HepG2 (cell line): ENCODE results near the gene ARHGEF40. TPM values are rescaled to one million over a fixed set of nuclear protein-coding genes. Genes with fewer than 3 reads are reported as not detected.

Experiments used
- ATAC-seq: fragments of 200-7000 bp; cut with Tn5 transposase; 3 replicates; pipeline ENCODE4 v1.9.1; 2020; ENCODE audit warnings: mild to moderate bottlenecking, moderate library complexity
- BruUV-seq: library from RNA; stranded (reverse); fragments of 400-500 nt; replicated peaks from 2 replicates; lab custom pipeline; 2021; lab: Mats Ljungman, UMichigan
- CTCF ChIA-PET: fragments of 300-600 bp; formaldehyde crosslinking; extraction: SDS; loops from one replicate; lab custom pipeline; 2021; ENCODE audit warnings: low total read pairs, inconsistent platforms, low intra/inter-chr PET ratio; lab: Yijun Ruan, JAX
- POLR2A ChIA-PET: fragments of 350-600 bp; sonication (Branson Sonifier 250); formaldehyde crosslinking; loops from one replicate; lab custom pipeline; 2020; ENCODE audit warnings: antibody characterized with exemption, inconsistent platforms; lab: Yijun Ruan, JAX
- DNase-seq: peaks from one replicate; pipeline ENCODE4 v3.0.0-alpha.2; 2015; ENCODE audit warnings: low spot score
- FAIRE-seq: peaks from 3 replicates; lab custom pipeline; 2011; peaks lifted over from hg19 to GRCh38; lab: Jason Lieb, UNC
- H2AFZ ChIP-seq: one replicate; pipeline ENCODE4 v1.6.1; 2011; ENCODE audit warnings: low read length, inconsistent platforms
- H3K27ac ChIP-seq: fragments of 300-600 bp; 3 replicates; pipeline ENCODE4 v1.8.0; 2011; ENCODE audit warnings: mixed run types, mild to moderate bottlenecking, mixed read lengths, low read length, inconsistent platforms; ENCODE audit not compliant: insufficient read depth; ENCODE audit errors: extremely low read length
- H3K27me3 ChIP-seq, 2 experiments: fragments of 200-600 bp in 1 of 2; 2 replicates in 1 of 2; 3 replicates in 1 of 2; pipeline versions ENCODE4 v1.6.0 to v1.8.0; 2011; ENCODE audit warnings: low read length in 2 of 2, mild to moderate bottlenecking in 2 of 2, moderate library complexity in 2 of 2, inconsistent platforms in 1 of 2; ENCODE audit not compliant: insufficient read depth in 2 of 2, control insufficient read depth in 1 of 2
- H3K36me3 ChIP-seq, 2 experiments: fragments of 200-600 bp in 1 of 2; replicated peaks in 1 of 2; 2 replicates in 1 of 2; 3 replicates in 1 of 2; pipeline versions ENCODE4 v1.5.1 to v1.8.0; 2011; ENCODE audit warnings: low read length in 2 of 2, inconsistent platforms in 1 of 2; ENCODE audit not compliant: insufficient read depth in 2 of 2, control insufficient read depth in 1 of 2
- H3K4me1 ChIP-seq: 2 replicates; pipeline ENCODE4 v1.5.1; 2012; ENCODE audit warnings: low read length, inconsistent platforms; ENCODE audit not compliant: insufficient read depth
- H3K4me2 ChIP-seq: 2 replicates; pipeline ENCODE4 v1.6.0; 2011; ENCODE audit warnings: low read depth, low read length, inconsistent platforms
- H3K4me3 ChIP-seq, 3 experiments: fragments of 200-600 bp in 1 of 3; sonication (generic), shearing (Covaris generic) in 1 of 3; replicated peaks in 1 of 3; 2 replicates each; pipeline ENCODE4 v1.5.1; 2011 to 2016; ENCODE audit warnings: low read length in 3 of 3, inconsistent platforms in 2 of 3, low read depth in 2 of 3, mild to moderate bottlenecking in 2 of 3, control low read depth in 1 of 3, mixed read lengths in 1 of 3; ENCODE audit not compliant: insufficient read depth in 1 of 3
- H3K79me2 ChIP-seq: one replicate; pipeline ENCODE4 v1.6.1; 2011; ENCODE audit warnings: low read length, inconsistent platforms; ENCODE audit not compliant: insufficient read depth
- H3K9ac ChIP-seq: 2 replicates; pipeline ENCODE4 v1.6.0; 2011; ENCODE audit warnings: mild to moderate bottlenecking, low read depth, low read length, inconsistent platforms; ENCODE audit not compliant: insufficient read depth
- H3K9me3 ChIP-seq: 2 replicates; pipeline ENCODE4 v1.5.1; 2012; ENCODE audit warnings: mild to moderate bottlenecking, low read length
- H4K20me1 ChIP-seq: 2 replicates; pipeline ENCODE4 v1.6.0; 2011; ENCODE audit warnings: inconsistent platforms, mild to moderate bottlenecking, low read length, moderate library complexity; ENCODE audit not compliant: insufficient read depth
- ASH2L ChIP-seq: fragments of 300-600, 200-600 bp; sonication (generic); IDR thresholded peaks from 2 replicates; pipeline ENCODE4 v1.7.0; 2017; ENCODE audit warnings: low read depth, mild to moderate bottlenecking, moderate library complexity, mixed read lengths, low read length; ENCODE audit not compliant: insufficient read length
- CAMTA2 ChIP-seq: sonication (generic); formaldehyde crosslinking; IDR thresholded peaks from 2 replicates; pipeline ENCODE4 v1.4.0; 2020; ENCODE audit warnings: mild to moderate bottlenecking, missing genetic modification reagents, borderline replicate concordance
- HNF4A ChIP-seq: sonication (generic); formaldehyde crosslinking; IDR thresholded peaks from 2 replicates; pipeline ENCODE4 v1.4.0; 2020; ENCODE audit warnings: missing genetic modification reagents
- MIER2 ChIP-seq: IDR thresholded peaks from 2 replicates; pipeline ENCODE4 v1.6.1; 2016; ENCODE audit warnings: missing biosample characterization, missing genetic modification reagents
- MXD4 ChIP-seq: IDR thresholded peaks from 2 replicates; pipeline ENCODE4 v1.6.1; 2016; ENCODE audit warnings: mild to moderate bottlenecking, missing biosample characterization, missing genetic modification reagents
- NR2F6 ChIP-seq, 2 experiments: IDR thresholded peaks; 2 replicates each; pipeline ENCODE4 v1.6.1; 2016; ENCODE audit warnings: antibody characterized with exemption in 1 of 2, mild to moderate bottlenecking in 1 of 2
- RELA ChIP-seq: sonication (generic); formaldehyde crosslinking; IDR thresholded peaks from 2 replicates; pipeline ENCODE4 v1.4.0; 2020; ENCODE audit warnings: missing genetic modification reagents
- ZBTB25 ChIP-seq: IDR thresholded peaks from 2 replicates; pipeline ENCODE4 v1.6.1; 2018; ENCODE audit warnings: missing genetic modification reagents
- ZNF205 ChIP-seq: IDR thresholded peaks from 2 replicates; pipeline ENCODE4 v1.6.1; 2018; ENCODE audit warnings: missing biosample characterization, missing genetic modification reagents
- ZNF446 ChIP-seq: sonication (generic); formaldehyde crosslinking; IDR thresholded peaks from 2 replicates; pipeline ENCODE4 v1.5.0; 2020; ENCODE audit warnings: mild to moderate bottlenecking, missing genetic modification reagents
- ZNF557 ChIP-seq: sonication (generic); formaldehyde crosslinking; IDR thresholded peaks from 2 replicates; pipeline ENCODE4 v1.4.0; 2020; ENCODE audit warnings: missing genetic modification reagents
- WGBS: methylation state at CpG from one replicate; pipeline ENCODE4 v1.1.6; 2017; ENCODE audit warnings: low lambda C conversion rate; 5-methylcytosine and 5-hydroxymethylcytosine counted together
- in situ Hi-C: cut with HindIII; loops from 2 replicates; pipeline ENCODE4 v1.10.0; 2017; ENCODE audit warnings: low pct_unique_long_range_greater_than_20kb; ENCODE audit not compliant: extremely low pct_ligation_motif_present
- intact Hi-C: fragments of 100-400 bp; cut with micrococcal nuclease; formaldehyde crosslinking; loops from one replicate; pipeline ENCODE4 v1.10.0; 2022; ENCODE audit not compliant: unreplicated experiment
- polyA plus RNA-seq, 8 experiments: library from polyadenylated mRNA; depleted of rRNA in 3 of 8; stranded (reverse) in 7 of 8; unstranded in 1 of 8; fragments of >200 nt; fragmentation: Illumina TruSeq in 4 of 8; extraction: Trizol in 4 of 8; gene quantifications; 2 replicates each; pipeline versions ENCODE4 v1.2.1 to v1.2.3, GENCODE V29; 2011 to 2016; ENCODE audit warnings: low read depth in 4 of 8, missing spikeins in 1 of 8, mixed read lengths in 1 of 8; ENCODE audit not compliant: insufficient read depth in 1 of 8
- total RNA-seq, 5 experiments: library from RNA; depleted of rRNA; stranded (reverse); fragments of >200 nt; fragmentation: Illumina TruSeq; extraction: Trizol; gene quantifications; 2 replicates each; pipeline ENCODE4 v1.2.3, GENCODE V29; 2016; ENCODE audit warnings: low read depth in 1 of 5
- TF ChIP-seq, protein P1 (sequence below): sonication (generic); formaldehyde crosslinking; IDR thresholded peaks from 2 replicates; pipeline ENCODE4 v1.4.0; 2020; ENCODE audit warnings: missing genetic modification reagents

Gene ARHGEF40
- total and polyA plus RNA-seq, 2 of the 13 experiments (the other 11 are each of a cell fraction or from before 2014, with no cell fraction given) = 28.1 to 78.1 TPM

GRCh38 chr14:21075719-21076437 lies 5.8 kb downstream of the ARHGEF40 start:
- Histone ChIP-seq H3K9ac (no peak overlapping the region), H3K4me3 (no peak overlapping the region), H4K20me1 (no peaks in the 10 kb centered on the region), H3K9me3 (no peaks in the 10 kb centered on the region), H3K27me3 (no peaks in the 10 kb centered on the region; a peak in 1 of 5 replicates), H3K36me3 (peaks cover 36 to 63% of the 10 kb centered on the region in 2 experiments), H3K4me2 (no peak overlapping the region), H3K79me2 (peaks cover 3% of the 10 kb centered on the region), H3K4me1 (peaks cover 20% of the 10 kb centered on the region), H3K27ac (no peak overlapping the region), H2AFZ (no peak overlapping the region)
- intact Hi-C loops (no loop called here), in situ Hi-C loops (no loop called here)
- ATAC-seq = no peak
- 86% methylated on average over 9 of the region's 9 CpGs for WGBS
- no TSS peak for BruUV-seq
- CTCF ChIA-PET = no interaction called here
- POLR2A ChIA-PET = interaction anchor here (0.6 to 1.1 kb wide), 2 partner anchors 11 to 28 kb away, joined by 3 read pairs; no protein-coding TSS in a partner anchor
- no peak for FAIRE-seq
- DNase-seq = no peak
- TF ChIP-seq NR2F6 (IDR thresholded peaks at IDR 0.05) (0 out of 2 replicates have a peak, but pooled peaks have one; percentile 42), NR2F6 (CRISPR knock-in tag; IDR thresholded peaks at IDR 0.05) (no peak), ASH2L (no peak), ZNF557 (CRISPR knock-in tag) (0 out of 2 replicates have a peak, but pooled peaks have one; percentile 29), ZNF446 (CRISPR knock-in tag) (no peak), ZBTB25 (no peak), HNF4A (CRISPR knock-in tag) (peak; percentile 28; the same call in 1 of the 2 replicates), ZNF205 (CRISPR knock-in tag) (0 out of 2 replicates have a peak, but pooled peaks have one; percentile 40), CAMTA2 (no peak), RELA (CRISPR knock-in tag) (no peak), MXD4 (CRISPR knock-in tag) (no peak), MIER2 (CRISPR knock-in tag) (no peak)
- TF ChIP-seq, protein P1, sequence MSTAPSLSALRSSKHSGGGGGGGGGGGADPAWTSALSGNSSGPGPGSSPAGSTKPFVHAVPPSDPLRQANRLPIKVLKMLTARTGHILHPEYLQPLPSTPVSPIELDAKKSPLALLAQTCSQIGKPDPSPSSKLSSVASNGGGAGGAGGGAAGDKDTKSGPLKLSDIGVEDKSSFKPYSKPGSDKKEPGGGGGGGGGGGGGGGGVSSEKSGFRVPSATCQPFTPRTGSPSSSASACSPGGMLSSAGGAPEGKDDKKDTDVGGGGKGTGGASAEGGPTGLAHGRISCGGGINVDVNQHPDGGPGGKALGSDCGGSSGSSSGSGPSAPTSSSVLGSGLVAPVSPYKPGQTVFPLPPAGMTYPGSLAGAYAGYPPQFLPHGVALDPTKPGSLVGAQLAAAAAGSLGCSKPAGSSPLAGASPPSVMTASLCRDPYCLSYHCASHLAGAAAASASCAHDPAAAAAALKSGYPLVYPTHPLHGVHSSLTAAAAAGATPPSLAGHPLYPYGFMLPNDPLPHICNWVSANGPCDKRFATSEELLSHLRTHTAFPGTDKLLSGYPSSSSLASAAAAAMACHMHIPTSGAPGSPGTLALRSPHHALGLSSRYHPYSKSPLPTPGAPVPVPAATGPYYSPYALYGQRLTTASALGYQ (CRISPR knock-in tag) = no peak
